Effector CD8-positive, alpha-beta T cell (primary cell): ENCODE results near the gene ADGB.
"Not testable (repeated sequence)": the region's sequence is repeated elsewhere in the genome, so short reads cannot be mapped to it uniquely, and the experiment has no call there.

Experiments used
- DNase-seq: peaks from one replicate; lab custom pipeline; 2025; lab: John Stamatoyannopoulos, UW

ADGB gene

GRCh38 chr6:146768722-146769121 lies 169.9 kb downstream of the ADGB start:
- no peak for DNase-seq

- no peak for DNase-seq
Observed at GRCh38 chr6:146770275-146770964, 171.6 kb downstream of the ADGB start.

- DNase-seq: peak; percentile 3
Observed at GRCh38 chr6:146770965-146771735, 172.4 kb downstream of the ADGB start.

GRCh38 chr6:146775220-146775619 lies 176.4 kb downstream of the ADGB start:
- no peak for DNase-seq

- no peak for DNase-seq
Observed at GRCh38 chr6:146781836-146782235, 183.1 kb downstream of the ADGB start.

GRCh38 chr6:146785001-146785585 lies 186.3 kb downstream of the ADGB start:
- no peak for DNase-seq

GRCh38 chr6:146787876-146788508 lies 189.2 kb downstream of the ADGB start:
- DNase-seq: no peak

GRCh38 chr6:146790561-146791091 lies 191.9 kb downstream of the ADGB start:
- no peak for DNase-seq

GRCh38 chr6:146791930-146792329 lies 193.2 kb downstream of the ADGB start:
- DNase-seq: no peak

GRCh38 chr6:146793218-146793617 lies 194.4 kb downstream of the ADGB start:
- not testable (repeated sequence) for DNase-seq

- no peak for DNase-seq
Observed at GRCh38 chr6:146795479-146796133, 196.8 kb downstream of the ADGB start.

GRCh38 chr6:146803167-146803566 lies 204.4 kb downstream of the ADGB start:
- not testable (repeated sequence) for DNase-seq

- no peak for DNase-seq
Observed at GRCh38 chr6:146803601-146804000, 204.8 kb downstream of the ADGB start.

GRCh38 chr6:146805546-146806325 lies 207.0 kb downstream of the ADGB start:
- DNase-seq: no peak

- not testable (repeated sequence) for DNase-seq
Observed at GRCh38 chr6:146809014-146809413, 210.2 kb downstream of the ADGB start.

- DNase-seq: not testable (repeated sequence)
Observed at GRCh38 chr6:146812811-146813321, 214.1 kb downstream of the ADGB start.

GRCh38 chr6:146813554-146813953 lies 214.8 kb downstream of the ADGB start:
- DNase-seq: no peak

- no peak for DNase-seq
Observed at GRCh38 chr6:146814148-146814750, 215.5 kb downstream of the ADGB start.

- not testable (repeated sequence) for DNase-seq
Observed at GRCh38 chr6:146815511-146816462, 217.0 kb downstream of the ADGB start.
